Measurements from ENCODE around the gene FAM117A. TPM values are rescaled to one million over a fixed set of nuclear protein-coding genes. Genes with fewer than 3 reads are reported as not detected.

Gene FAM117A
- total and polyA plus RNA-seq, 2 of the 8 experiments (the other 6 are each of a cell fraction or from before 2014, with no cell fraction given), result 28.4 to 45.7 TPM

DNA sequence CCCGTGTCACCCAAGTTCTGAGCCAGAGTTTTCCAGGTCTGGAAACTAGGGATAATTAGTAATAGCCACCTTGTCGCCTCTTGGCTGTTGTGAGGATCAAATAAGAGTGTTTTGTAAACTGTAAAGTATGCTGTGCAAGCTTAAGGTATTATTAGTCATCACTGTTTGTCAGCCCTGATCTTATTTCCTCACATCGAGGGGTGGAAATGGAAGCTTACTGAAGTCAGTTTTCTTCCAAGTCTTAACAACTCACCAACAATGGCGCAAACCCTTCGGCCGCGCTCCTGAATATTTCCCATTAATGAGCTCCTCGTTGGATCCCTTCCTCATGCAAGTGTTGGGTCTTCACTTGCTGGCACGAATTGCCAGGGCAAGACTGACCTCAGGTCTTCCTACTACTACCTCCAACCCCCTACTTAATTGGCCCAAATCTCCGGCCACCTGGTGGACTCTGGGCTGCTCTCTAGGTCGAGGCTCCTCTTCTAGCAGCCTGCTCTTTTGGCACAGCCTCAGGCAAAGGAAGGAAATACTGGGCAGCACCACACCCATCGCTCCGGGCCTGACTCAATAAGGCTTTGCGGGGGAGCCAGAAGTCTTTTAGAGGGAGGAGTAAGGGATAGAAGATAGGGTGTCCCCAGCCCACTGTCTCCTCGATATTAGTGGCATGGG lies 55.3 kb downstream of the FAM117A start:
- H4K20me1 ChIP-seq (replicated peaks in 1 of 2; ENCODE audit: control insufficient read depth in 1 of 2, insufficient read depth in 2 of 2, low read length in 2 of 2), result no peaks in the 10 kb centered on the region
- ChIA-PET POLR2A (ENCODE audit: partially characterized antibody) (interaction anchor here (0.8 to 3.4 kb wide), 24 partner anchors 11 to 153 kb away, joined by 3 to 29 read pairs (median 3); partner anchors contain the start of genes FAM117A, KAT7 and TAC4), CTCF (ENCODE audit: partially characterized antibody) (interaction anchor here (0.6 to 18.5 kb wide), 36 partner anchors 12 to 300 kb away, joined by 3 to 310 read pairs (median 4); partner anchors contain the start of gene NXPH3)
- H3K4me1 ChIP-seq (replicated peaks in 1 of 4; ENCODE audit: control insufficient read depth in 3 of 4, insufficient read depth in 4 of 4, low read length in 3 of 4), result peaks cover 2 to 3% (median 3%) of the 10 kb centered on the region in 4 experiments; a peak in 6 of 7 replicates
- no peak overlapping the region for H2BK12ac ChIP-seq (ENCODE audit: low read depth, low read length)
- H3K23ac ChIP-seq (ENCODE audit: insufficient read length), result no peak overlapping the region
- H3K79me1 ChIP-seq (ENCODE audit: low read depth, low read length), result no peaks in the 10 kb centered on the region; the same call in 1 of the 2 replicates
- H4K8ac ChIP-seq (ENCODE audit: extremely low read depth, insufficient read depth, low read length), result no peak overlapping the region
- no peak overlapping the region for H4K5ac ChIP-seq (ENCODE audit: insufficient read length, low read depth, low read length)
- no peak overlapping the region for H3K18ac ChIP-seq (ENCODE audit: extremely low read depth, low read length)
- H2BK5ac ChIP-seq (ENCODE audit: low read depth, low read length), result no peak overlapping the region
- no peak overlapping the region for H3K4me2 ChIP-seq (ENCODE audit: insufficient read depth in 1 of 2, low read depth in 2 of 2, low read length in 2 of 2)
- peaks cover 2 to 20% of the 10 kb centered on the region in 2 experiments; a peak in 3 of 4 replicates for H3K79me2 ChIP-seq (ENCODE audit: control insufficient read depth in 1 of 2, insufficient read depth in 2 of 2, low read length in 2 of 2)
- no peak for FAIRE-seq
- no peak overlapping the region for H2BK15ac ChIP-seq (ENCODE audit: low read length)
- no peak overlapping the region for H3K56ac ChIP-seq (replicated peaks; ENCODE audit: insufficient read length, low read depth, low read length)
- H3K4me3 ChIP-seq (ENCODE audit: extremely low read depth in 1 of 4, insufficient read depth in 2 of 4, low read depth in 3 of 4, low read length in 4 of 4), result no peak overlapping the region
- 0 out of 2 replicates have a peak, but pooled peaks have one; percentile 5 for TF ChIP-seq SP2 (IDR thresholded peaks at IDR 0.05; ENCODE audit: low read length)
- TF ChIP-seq BRCA1 (IDR thresholded peaks at IDR 0.05; ENCODE audit: low read depth, low read length), result no peak
- H2BK120ac ChIP-seq (replicated peaks; ENCODE audit: low read depth, low read length), result no peak overlapping the region
- no peak overlapping the region for H3K27ac ChIP-seq (ENCODE audit: low read depth, low read length)
- peaks cover 5 to 22% (median 20%) of the 10 kb centered on the region in 4 experiments for H3K36me3 ChIP-seq (ENCODE audit: control insufficient read depth in 2 of 4, insufficient read depth in 4 of 4, low read length in 3 of 4)
- no peak overlapping the region for H3K4ac ChIP-seq (replicated peaks; ENCODE audit: insufficient read length, low read depth, low read length)
- H3K14ac ChIP-seq (ENCODE audit: insufficient read length), result no peak overlapping the region
- no peak overlapping the region for H2AFZ ChIP-seq (ENCODE audit: low read length)
- WGBS, 2 experiments (ENCODE audit: extremely low coverage in 1 of 2, insufficient coverage in 1 of 2, insufficient read length in 1 of 2, insufficient replicate concordance in 2 of 2, low coverage in 1 of 2, low lambda C conversion rate in 2 of 2, missing lambda C conversion rate in 1 of 2), result 81% methylated on average over 15 of the region's 15 CpGs; no CpG with 5 or more reads in 1 of the 2 experiments
- no peak overlapping the region for H3K9ac ChIP-seq (replicated peaks in 1 of 4; ENCODE audit: extremely low read depth in 1 of 4, low read depth in 3 of 4, low read length in 3 of 4)
- H2BK20ac ChIP-seq (ENCODE audit: low read length), result no peak overlapping the region
- H4K91ac ChIP-seq (replicated peaks; ENCODE audit: insufficient read length, low read length), result no peak overlapping the region
- peaks cover 6% of the 10 kb centered on the region; the same call in 1 of the 2 replicates for H3K23me2 ChIP-seq (ENCODE audit: low read depth, low read length)
- peak in 1 of 2 experiments; percentile 50 for DNase-seq (ENCODE audit: low read depth in 1 of 2, low spot score in 2 of 2)
- H3K27me3 ChIP-seq (replicated peaks in 1 of 4; ENCODE audit: control insufficient read depth in 3 of 4, extremely low read depth in 1 of 4, insufficient read depth in 3 of 4, low read length in 3 of 4), result no peaks in the 10 kb centered on the region
- no peak overlapping the region for H2AK5ac ChIP-seq (ENCODE audit: low read depth, low read length)
- H3K9me3 ChIP-seq (ENCODE audit: insufficient read depth in 2 of 2, low read depth in 1 of 2, low read length in 1 of 2), result no peaks in the 10 kb centered on the region

Data from H1 (cell line).